Uterus (tissue), 2 donors: Measurements from ENCODE around the gene DNAH1.

ENCODE experiments used
- CTCF ChIP-seq, 4 experiments: fragments of 200-600 bp in 2 of 4; fragments of 450-650 bp in 2 of 4; sonication (generic) in 2 of 4; IDR thresholded peaks; one replicate each; pipeline ENCODE4 v1.5.1; 2016 to 2019; ENCODE audit warnings: antibody characterized with exemption in 4 of 4, mild to moderate bottlenecking in 2 of 4, moderate library complexity in 1 of 4
- POLR2A ChIP-seq, 2 donors: fragments of 450-650 bp; IDR thresholded peaks; one replicate each; pipeline ENCODE4 v1.6.1; 2016; ENCODE audit warnings: antibody characterized with exemption in 2 of 2, mild to moderate bottlenecking in 1 of 2, moderate library complexity in 1 of 2

DNA sequence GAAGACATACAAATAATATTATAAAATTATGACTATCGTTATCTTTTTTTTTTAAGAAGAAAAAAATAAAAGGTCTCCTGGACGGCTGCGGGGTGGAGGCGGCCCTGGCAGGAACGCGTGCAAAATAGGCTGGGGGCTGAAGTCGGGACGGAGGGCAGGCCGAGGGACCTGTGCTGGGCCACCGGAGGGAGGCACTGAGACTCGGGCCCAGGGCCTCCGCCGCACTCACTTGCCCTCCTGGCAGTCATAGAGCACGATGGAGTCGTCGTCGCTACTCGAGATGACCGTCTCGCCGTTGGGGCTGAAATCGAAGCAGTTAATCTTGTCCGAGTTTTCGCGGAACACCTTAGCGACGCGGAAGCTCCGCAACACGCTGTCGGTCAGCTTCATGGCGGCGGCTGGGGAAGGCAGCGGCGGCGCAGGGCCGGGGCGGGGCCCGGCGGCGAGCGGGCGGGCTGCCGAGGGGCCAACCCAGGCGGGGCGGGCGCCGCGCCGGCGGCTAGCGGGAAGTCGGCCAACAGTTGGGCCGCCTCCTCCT lies 38.1 kb upstream of the DNAH1 start:
- TF ChIP-seq CTCF (IDR thresholded peaks at IDR 0.05), result peak in 3 of 4 experiments; percentile 11 to 46 (median 41)
- no peak for TF ChIP-seq POLR2A (IDR thresholded peaks at IDR 0.05)
